NB4 (cell line): ENCODE results near the gene ITPK1.

Experiments used
- MYC ChIP-seq: IDR thresholded peaks from 2 replicates; pipeline ENCODE4 v1.6.1; 2011; ENCODE audit warnings: low read depth, low read length
- POLR2A ChIP-seq: IDR thresholded peaks from 2 replicates; pipeline ENCODE4 v1.6.1; 2011; ENCODE audit warnings: mild to moderate bottlenecking; ENCODE audit not compliant: insufficient read length; ENCODE audit errors: extremely low read depth
- TF ChIP-seq, protein P1 (sequence below): IDR thresholded peaks from one replicate; pipeline ENCODE4 v1.5.1; 2012; ENCODE audit warnings: low read depth, low read length

DNA sequence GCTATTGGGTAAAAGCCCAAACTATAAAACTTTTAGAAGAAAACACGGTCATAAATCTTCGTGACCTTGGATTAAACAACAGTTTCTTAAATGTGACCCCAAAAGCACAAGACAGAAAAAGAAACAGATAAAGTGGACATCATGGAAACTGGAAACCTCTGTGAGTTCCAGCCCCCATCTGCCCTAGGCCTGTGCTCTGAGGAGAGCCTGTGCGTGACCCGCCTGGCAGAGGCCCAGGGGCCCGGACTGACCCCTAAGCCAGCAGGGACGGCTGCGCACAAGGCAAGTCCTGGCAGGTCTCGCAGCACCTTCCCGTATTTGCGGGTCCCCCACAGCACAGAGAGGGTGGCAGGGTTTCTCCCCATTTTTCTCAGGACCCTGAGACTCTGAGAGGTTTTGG lies 116.8 kb downstream of the ITPK1 start:
- TF ChIP-seq, protein P1, sequence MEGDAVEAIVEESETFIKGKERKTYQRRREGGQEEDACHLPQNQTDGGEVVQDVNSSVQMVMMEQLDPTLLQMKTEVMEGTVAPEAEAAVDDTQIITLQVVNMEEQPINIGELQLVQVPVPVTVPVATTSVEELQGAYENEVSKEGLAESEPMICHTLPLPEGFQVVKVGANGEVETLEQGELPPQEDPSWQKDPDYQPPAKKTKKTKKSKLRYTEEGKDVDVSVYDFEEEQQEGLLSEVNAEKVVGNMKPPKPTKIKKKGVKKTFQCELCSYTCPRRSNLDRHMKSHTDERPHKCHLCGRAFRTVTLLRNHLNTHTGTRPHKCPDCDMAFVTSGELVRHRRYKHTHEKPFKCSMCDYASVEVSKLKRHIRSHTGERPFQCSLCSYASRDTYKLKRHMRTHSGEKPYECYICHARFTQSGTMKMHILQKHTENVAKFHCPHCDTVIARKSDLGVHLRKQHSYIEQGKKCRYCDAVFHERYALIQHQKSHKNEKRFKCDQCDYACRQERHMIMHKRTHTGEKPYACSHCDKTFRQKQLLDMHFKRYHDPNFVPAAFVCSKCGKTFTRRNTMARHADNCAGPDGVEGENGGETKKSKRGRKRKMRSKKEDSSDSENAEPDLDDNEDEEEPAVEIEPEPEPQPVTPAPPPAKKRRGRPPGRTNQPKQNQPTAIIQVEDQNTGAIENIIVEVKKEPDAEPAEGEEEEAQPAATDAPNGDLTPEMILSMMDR, result no peak
- TF ChIP-seq POLR2A (no peak), MYC (no peak)
